ENCODE data around the gene DBX1. TPM values are rescaled to one million over a fixed set of nuclear protein-coding genes. Genes with fewer than 3 reads are reported as not detected.

DBX1 gene
- total and polyA plus RNA-seq, 10 of the 15 experiments (the other 5 are each of a cell fraction or from before 2014, with no cell fraction given): not detected

GRCh38 chr11:20114588-20114987 lies 45.7 kb downstream of the DBX1 start (continued):
- TF ChIP-seq IRF5 (IDR thresholded peaks at IDR 0.05; ENCODE audit: borderline replicate concordance): no peak
- no peak for TF ChIP-seq SMAD5 (IDR thresholded peaks at IDR 0.05; ENCODE audit: low read depth)
- TF ChIP-seq ZBED1 (IDR thresholded peaks at IDR 0.05; ENCODE audit: borderline replicate concordance): no peak
- TF ChIP-seq MXI1 (IDR thresholded peaks at IDR 0.05; ENCODE audit: low read depth, low read length): no peak
- TF ChIP-seq, protein P1, sequence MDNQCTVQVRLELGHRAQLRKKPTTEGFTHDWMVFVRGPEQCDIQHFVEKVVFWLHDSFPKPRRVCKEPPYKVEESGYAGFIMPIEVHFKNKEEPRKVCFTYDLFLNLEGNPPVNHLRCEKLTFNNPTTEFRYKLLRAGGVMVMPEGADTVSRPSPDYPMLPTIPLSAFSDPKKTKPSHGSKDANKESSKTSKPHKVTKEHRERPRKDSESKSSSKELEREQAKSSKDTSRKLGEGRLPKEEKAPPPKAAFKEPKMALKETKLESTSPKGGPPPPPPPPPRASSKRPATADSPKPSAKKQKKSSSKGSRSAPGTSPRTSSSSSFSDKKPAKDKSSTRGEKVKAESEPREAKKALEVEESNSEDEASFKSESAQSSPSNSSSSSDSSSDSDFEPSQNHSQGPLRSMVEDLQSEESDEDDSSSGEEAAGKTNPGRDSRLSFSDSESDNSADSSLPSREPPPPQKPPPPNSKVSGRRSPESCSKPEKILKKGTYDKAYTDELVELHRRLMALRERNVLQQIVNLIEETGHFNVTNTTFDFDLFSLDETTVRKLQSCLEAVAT (IDR thresholded peaks at IDR 0.05): no peak
- no peak for TF ChIP-seq BRCA1 (IDR thresholded peaks at IDR 0.05; ENCODE audit: low read depth, low read length)
- no peak for TF ChIP-seq E2F8 (IDR thresholded peaks at IDR 0.05; ENCODE audit: low read depth, partially characterized antibody)
- TF ChIP-seq BCL3 (IDR thresholded peaks at IDR 0.05; ENCODE audit: borderline replicate concordance, insufficient read depth, low read depth, low read length, poor library complexity, severe bottlenecking): no peak
